ENCODE results near the gene PSMA7. TPM values are rescaled to one million over a fixed set of nuclear protein-coding genes. Genes with fewer than 3 reads are reported as not detected.

Gene PSMA7
- total RNA-seq (2022) (702 and 760 TPM in 2 replicates), Bru-seq, nascent RNA (percentile 98 among the genes with signal in this experiment), BruChase-seq, experiment 1, labeled RNA remaining after a 2-hour chase (percentile 96 among the genes with signal in this experiment), BruChase-seq, experiment 2, labeled RNA remaining after a 6-hour chase (percentile 99 among the genes with signal in this experiment)
- long read RNA-seq, transcript PSMA7-206 (4 exons, 548 nt): major isoform, 1,688 of 3,386 reads
- long read RNA-seq, transcript PSMA7-203 (7 exons, 996 nt): minor isoform, 1,582 of 3,386 reads
- long read RNA-seq, transcript PSMA7-205 (7 exons, 1,023 nt): minor isoform, 26 of 3,386 reads
- long read RNA-seq, partial matches to known transcripts: 23 of 3,386 reads
- long read RNA-seq, other reads (novel, unspliced or antisense): 63 of 3,386 reads

- H3K4me3 ChIP-seq (ENCODE audit: low read depth, low read length): peak within 1 kb of the TSS; percentile 70
- TF ChIP-seq CTCF (IDR thresholded peaks at IDR 0.05; ENCODE audit: insufficient read depth in 1 of 2, low read depth in 1 of 2, low read length in 1 of 2, severe bottlenecking in 1 of 2, unreplicated experiment in 1 of 2): no peak
- intact Hi-C loops (cut with micrococcal nuclease; ENCODE audit: unreplicated experiment): loop anchor here (1.0 to 10.0 kb wide), 4 partner anchors 21 to 261 kb away; partner anchors contain the start of genes CABLES2, LSM14B and OSBPL2
- H3K4me1 Mint-ChIP-seq (ENCODE audit: low read depth, unreplicated experiment): peaks cover 25% of the 10 kb centered on the region
- H3K36me3 ChIP-seq (ENCODE audit: control insufficient read depth, insufficient read depth, low read length): peaks cover 10% of the 10 kb centered on the region
- POLR2A ChIA-PET: interaction anchor here (0.6 to 1.6 kb wide), 5 partner anchors 9 to 133 kb away, joined by 3 to 6 read pairs (median 4); partner anchors contain the start of gene TAF4
- H3K27me3 ChIP-seq (replicated peaks; ENCODE audit: control insufficient read depth, insufficient read depth, low read length): no peaks in the 10 kb centered on the region
- H3K27ac Mint-ChIP-seq (ENCODE audit: unreplicated experiment): peak within 1 kb of the TSS; percentile 94
- H3K4me1 ChIP-seq: peaks cover 23% of the 10 kb centered on the region
- H3K9me3 Mint-ChIP-seq (ENCODE audit: unreplicated experiment): no peaks in the 10 kb centered on the region
- DNase-seq: peak; percentile 93 to 98
- H3K9me3 ChIP-seq: no peaks in the 10 kb centered on the region
- H3K4me3 Mint-ChIP-seq (ENCODE audit: unreplicated experiment): peak within 1 kb of the TSS; percentile 91
- BruUV-seq (replicated peaks): no TSS peak
- H3K36me3 Mint-ChIP-seq (ENCODE audit: insufficient read depth, unreplicated experiment): peaks cover 73% of the 10 kb centered on the region
- no peaks in the 10 kb centered on the region for H3K27me3 Mint-ChIP-seq (ENCODE audit: insufficient read depth, unreplicated experiment)
- CTCF ChIA-PET: interaction anchor here (0.6 to 1.5 kb wide), 4 partner anchors 22 to 132 kb away, joined by 4 to 5 read pairs (median 5); partner anchors contain the start of genes LSM14B and TAF4
Observed at GRCh38 chr20:62143081-62143956, at the start of gene PSMA7, which contains the start of gene SS18L1. PSMA7 (minus strand) TSS chr20:62143394; CDS start chr20:62143303, 91 bp downstream. SS18L1 (plus strand) TSS chr20:62143769; CDS start chr20:62143821, 52 bp downstream.

- Mint-ChIP-seq H3K4me1 (ENCODE audit: low read depth, unreplicated experiment) (peaks cover 4% of the 10 kb centered on the region), H3K9me3 (ENCODE audit: unreplicated experiment) (no peaks in the 10 kb centered on the region), H3K4me3 (ENCODE audit: unreplicated experiment) (no peak overlapping the region), H3K27me3 (ENCODE audit: insufficient read depth, unreplicated experiment) (no peaks in the 10 kb centered on the region), H3K27ac (ENCODE audit: unreplicated experiment) (no peak overlapping the region), H3K36me3 (ENCODE audit: insufficient read depth, unreplicated experiment) (peaks cover 58% of the 10 kb centered on the region)
- intact Hi-C loops (cut with micrococcal nuclease; ENCODE audit: unreplicated experiment): no loop called here
- DNase-seq: no peak
- no TSS peak for BruUV-seq (replicated peaks)
- no peak for TF ChIP-seq CTCF (IDR thresholded peaks at IDR 0.05; ENCODE audit: insufficient read depth in 1 of 2, low read depth in 1 of 2, low read length in 1 of 2, severe bottlenecking in 1 of 2, unreplicated experiment in 1 of 2)
- H3K4me3 ChIP-seq (ENCODE audit: low read depth, low read length): no peak overlapping the region
- POLR2A ChIA-PET: no interaction called here
- H3K27me3 ChIP-seq (replicated peaks; ENCODE audit: control insufficient read depth, insufficient read depth, low read length): no peaks in the 10 kb centered on the region
- no peaks in the 10 kb centered on the region for H3K9me3 ChIP-seq
- CTCF ChIA-PET: no interaction called here
- H3K4me1 ChIP-seq: peaks cover 5% of the 10 kb centered on the region; the same call in 1 of the 2 replicates
- peaks cover 2% of the 10 kb centered on the region; the same call in 1 of the 2 replicates for H3K36me3 ChIP-seq (ENCODE audit: control insufficient read depth, insufficient read depth, low read length)
Observed at GRCh38 chr20:62192635-62193034, 49.4 kb upstream of the PSMA7 start.
